ENCODE measurements around the gene MYZAP. TPM values are rescaled to one million over a fixed set of nuclear protein-coding genes. Genes with fewer than 3 reads are reported as not detected.

The MYZAP gene
- total RNA-seq, 1 donor from 2014 or later = 11.9 TPM

DNA sequence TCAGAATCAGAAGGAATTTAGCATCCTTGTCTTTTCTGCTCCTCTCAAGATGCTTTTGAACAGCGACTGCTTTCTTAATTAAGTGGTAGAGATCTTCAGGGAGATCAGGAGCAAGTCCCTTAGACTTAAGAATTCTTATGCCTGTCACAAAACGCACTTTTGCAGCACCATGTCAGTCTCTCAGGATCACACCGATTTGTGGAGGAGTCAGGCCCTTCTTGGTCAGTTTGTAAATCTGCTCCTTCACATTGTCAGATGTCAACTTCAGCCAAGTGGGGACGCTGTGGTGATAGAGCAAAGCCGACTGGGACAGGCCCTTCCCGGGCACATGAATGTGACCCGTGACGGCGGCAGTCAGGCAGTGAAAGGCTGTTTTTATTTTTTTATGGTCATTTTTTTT, 35.7 kb upstream of the MYZAP start:
- no peak for DNase-seq (ENCODE audit: low spot score, unreplicated experiment)
- Mint-ChIP-seq H3K36me3 (ENCODE audit: insufficient read depth) (peaks cover 2% of the 10 kb centered on the region), H3K4me1 (ENCODE audit: low read depth) (peaks cover 25% of the 10 kb centered on the region), H3K27ac (no peak overlapping the region), H3K4me3 (ENCODE audit: low read depth) (no peak overlapping the region), H3K27me3 (no peaks in the 10 kb centered on the region), H3K9me3 (ENCODE audit: low read depth) (no peaks in the 10 kb centered on the region)
- no peak for TF ChIP-seq CTCF (IDR thresholded peaks at IDR 0.05; ENCODE audit: unreplicated experiment)

- DNase-seq (ENCODE audit: low spot score, unreplicated experiment) = no peak
- no peaks in the 10 kb centered on the region for H3K27me3 Mint-ChIP-seq
- no peaks in the 10 kb centered on the region for H3K9me3 Mint-ChIP-seq (ENCODE audit: low read depth)
- H3K4me1 Mint-ChIP-seq (ENCODE audit: low read depth) = peaks cover 15% of the 10 kb centered on the region
- no peak overlapping the region for H3K27ac Mint-ChIP-seq
- peaks cover 1% of the 10 kb centered on the region for H3K36me3 Mint-ChIP-seq (ENCODE audit: insufficient read depth)
- no peak overlapping the region for H3K4me3 Mint-ChIP-seq (ENCODE audit: low read depth)
- no peak for TF ChIP-seq CTCF (IDR thresholded peaks at IDR 0.05; ENCODE audit: unreplicated experiment)
These were observed 34.4 kb upstream of the MYZAP start for GRCh38 chr15:57557267-57557666.

- no peaks in the 10 kb centered on the region for H3K27me3 Mint-ChIP-seq
- H3K4me3 Mint-ChIP-seq (ENCODE audit: low read depth) = no peak overlapping the region
- H3K36me3 Mint-ChIP-seq (ENCODE audit: insufficient read depth) = peaks cover 1% of the 10 kb centered on the region
- H3K27ac Mint-ChIP-seq = no peak overlapping the region
- no peaks in the 10 kb centered on the region for H3K9me3 Mint-ChIP-seq (ENCODE audit: low read depth)
- no peak for TF ChIP-seq CTCF (IDR thresholded peaks at IDR 0.05; ENCODE audit: unreplicated experiment)
- DNase-seq (ENCODE audit: low spot score, unreplicated experiment) = no peak
- peaks cover 14% of the 10 kb centered on the region for H3K4me1 Mint-ChIP-seq (ENCODE audit: low read depth)
These were observed 33.9 kb upstream of the MYZAP start for GRCh38 chr15:57557810-57558209.

- Mint-ChIP-seq H3K27me3 (no peaks in the 10 kb centered on the region), H3K4me3 (ENCODE audit: low read depth) (no peak overlapping the region), H3K4me1 (ENCODE audit: low read depth) (peaks cover 13% of the 10 kb centered on the region), H3K36me3 (ENCODE audit: insufficient read depth) (peaks cover 1% of the 10 kb centered on the region), H3K27ac (no peak overlapping the region), H3K9me3 (ENCODE audit: low read depth) (no peaks in the 10 kb centered on the region)
- TF ChIP-seq CTCF (IDR thresholded peaks at IDR 0.05; ENCODE audit: unreplicated experiment) = peak; percentile 92
- DNase-seq (ENCODE audit: low spot score, unreplicated experiment) = peak; percentile 67
These were observed 31.8 kb upstream of the MYZAP start for GRCh38 chr15:57559875-57560274.

DNA sequence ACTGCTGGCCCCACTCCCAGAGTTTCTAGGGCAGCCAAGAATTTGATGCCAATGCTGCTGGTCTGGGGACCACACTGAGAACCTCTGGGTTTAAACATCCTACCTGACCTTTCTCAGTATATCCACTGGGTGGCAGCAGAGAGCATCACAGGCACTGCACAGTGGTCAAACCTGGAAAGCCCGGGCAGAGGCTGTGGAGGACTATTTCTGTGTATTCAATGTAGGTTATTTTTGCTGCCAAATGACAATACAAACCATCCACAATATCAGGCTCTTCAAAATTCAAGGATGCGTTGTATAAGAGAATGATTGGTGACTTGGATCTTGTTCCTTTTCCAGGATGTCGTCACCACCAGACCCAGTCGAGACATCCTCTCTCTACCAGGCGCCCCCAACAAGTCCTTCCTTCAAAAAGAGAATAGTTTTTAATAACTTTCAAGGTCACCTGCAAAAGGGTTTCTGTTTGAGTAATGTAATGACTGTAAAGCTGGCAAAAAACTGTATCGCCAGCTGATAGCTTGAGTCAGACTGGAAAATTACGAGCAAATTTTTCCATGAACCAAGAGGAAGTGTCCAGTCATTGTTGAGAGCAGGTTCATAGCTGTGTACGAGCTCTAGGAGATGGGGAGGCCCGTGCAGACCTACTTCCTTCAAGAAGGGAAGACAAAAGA, 30.5 kb upstream of the MYZAP start:
- peak; percentile 85 for TF ChIP-seq CTCF (IDR thresholded peaks at IDR 0.05; ENCODE audit: unreplicated experiment)
- Mint-ChIP-seq H3K27me3 (no peaks in the 10 kb centered on the region), H3K9me3 (ENCODE audit: low read depth) (no peaks in the 10 kb centered on the region), H3K4me1 (ENCODE audit: low read depth) (peaks cover 11% of the 10 kb centered on the region), H3K4me3 (ENCODE audit: low read depth) (no peak overlapping the region), H3K36me3 (ENCODE audit: insufficient read depth) (peaks cover 1% of the 10 kb centered on the region), H3K27ac (no peak overlapping the region)
- peak; percentile 69 for DNase-seq (ENCODE audit: low spot score, unreplicated experiment)
